ENCODE results near the gene EPHA8. TPM values are rescaled to one million over a fixed set of nuclear protein-coding genes. Genes with fewer than 3 reads are reported as not detected.

Gene EPHA8
- total and polyA plus RNA-seq, 2 donors (not counting 1 experiment from before 2014, with no cell fraction given), result not detected

- no peak for TF ChIP-seq EZH2 (IDR thresholded peaks at IDR 0.05; ENCODE audit: borderline replicate concordance, insufficient read depth, low read depth, low read length, poor library complexity, severe bottlenecking)
- no peak for TF ChIP-seq CTCF (IDR thresholded peaks at IDR 0.05)
- POLR2A ChIA-PET, result no interaction called here
Observed at GRCh38 chr1:22650089-22650693, 86.9 kb downstream of the EPHA8 start.

GRCh38 chr1:22651941-22652856 lies 88.9 kb downstream of the EPHA8 start:
- H4K20me1 ChIP-seq (ENCODE audit: control insufficient read depth, insufficient read depth, low read length, poor library complexity, severe bottlenecking), result no peaks in the 10 kb centered on the region
- no peaks in the 10 kb centered on the region for H3K36me3 ChIP-seq (replicated peaks in 1 of 2; ENCODE audit: control extremely low read depth in 1 of 2, control insufficient read depth in 1 of 2, extremely low read depth in 1 of 2, insufficient read depth in 2 of 2, low read length in 1 of 2)
- no peak for TF ChIP-seq CTCF (IDR thresholded peaks at IDR 0.05)
- no peak for TF ChIP-seq EZH2 (IDR thresholded peaks at IDR 0.05; ENCODE audit: borderline replicate concordance, insufficient read depth, low read depth, low read length, poor library complexity, severe bottlenecking)
- WGBS (ENCODE audit: insufficient coverage), result 97% methylated on average over 8 of the region's 15 CpGs
- ChIA-PET POLR2A (no interaction called here), CTCF (no interaction called here)
- H3K4me1 ChIP-seq (ENCODE audit: control insufficient read depth in 2 of 2, insufficient read depth in 2 of 2, low read length in 2 of 2), result no peaks in the 10 kb centered on the region
- no peak overlapping the region for H3K27ac Mint-ChIP-seq
- no peaks in the 10 kb centered on the region for H3K4me1 Mint-ChIP-seq
- H3K4me2 ChIP-seq (replicated peaks; ENCODE audit: low read depth, low read length, poor library complexity, severe bottlenecking), result no peak overlapping the region
- no peak for DNase-seq
- no peaks in the 10 kb centered on the region for H3K79me2 ChIP-seq (ENCODE audit: control insufficient read depth, insufficient read depth, low read length)
- no peak for ATAC-seq (ENCODE audit: low read depth)
- H3K27ac ChIP-seq (ENCODE audit: low read length in 2 of 2), result no peak overlapping the region
- intact Hi-C loops (cut with micrococcal nuclease), result no loop called here
- no peak overlapping the region for H3K9ac ChIP-seq (ENCODE audit: low read length)
- H3K4me3 Mint-ChIP-seq, result no peak overlapping the region
- no peaks in the 10 kb centered on the region for H3K27me3 ChIP-seq (replicated peaks in 1 of 4; ENCODE audit: control extremely low read depth in 1 of 4, control insufficient read depth in 3 of 4, insufficient read depth in 4 of 4, low read length in 3 of 4)
- H2AFZ ChIP-seq (ENCODE audit: insufficient read depth, low read depth, low read length, poor library complexity, severe bottlenecking), result no peak overlapping the region
- H3K9me3 Mint-ChIP-seq (ENCODE audit: insufficient read depth), result no peaks in the 10 kb centered on the region
- H3K9me3 ChIP-seq (ENCODE audit: control extremely low read depth in 1 of 3, control insufficient read depth in 2 of 3, insufficient read depth in 1 of 3, low read length in 2 of 3), result no peaks in the 10 kb centered on the region
- peaks cover 23% of the 10 kb centered on the region for H3K27me3 Mint-ChIP-seq
- no peak overlapping the region for H3K4me3 ChIP-seq (ENCODE audit: control extremely low read depth in 1 of 5, extremely low read depth in 1 of 5, insufficient read depth in 1 of 5, low read depth in 2 of 5, low read length in 4 of 5)

More at GRCh38 chr1:22650089-22650693, 86.9 kb downstream of the EPHA8 start:
- Mint-ChIP-seq H3K27ac (no peak overlapping the region), H3K9me3 (ENCODE audit: insufficient read depth) (no peaks in the 10 kb centered on the region), H3K4me1 (no peaks in the 10 kb centered on the region), H3K4me3 (no peak overlapping the region), H3K27me3 (peaks cover 20% of the 10 kb centered on the region)
- Histone ChIP-seq H3K4me3 (ENCODE audit: control extremely low read depth in 1 of 5, extremely low read depth in 1 of 5, insufficient read depth in 1 of 5, low read depth in 2 of 5, low read length in 4 of 5) (no peak overlapping the region), H2AFZ (ENCODE audit: insufficient read depth, low read depth, low read length, poor library complexity, severe bottlenecking) (no peak overlapping the region), H3K27me3 (replicated peaks in 1 of 4; ENCODE audit: control extremely low read depth in 1 of 4, control insufficient read depth in 3 of 4, insufficient read depth in 4 of 4, low read length in 3 of 4) (no peaks in the 10 kb centered on the region), H3K9me3 (ENCODE audit: control extremely low read depth in 1 of 3, control insufficient read depth in 2 of 3, insufficient read depth in 1 of 3, low read length in 2 of 3) (no peaks in the 10 kb centered on the region), H3K4me2 (replicated peaks; ENCODE audit: low read depth, low read length, poor library complexity, severe bottlenecking) (no peak overlapping the region), H4K20me1 (ENCODE audit: control insufficient read depth, insufficient read depth, low read length, poor library complexity, severe bottlenecking) (no peaks in the 10 kb centered on the region), H3K4me1 (ENCODE audit: control insufficient read depth in 2 of 2, insufficient read depth in 2 of 2, low read length in 2 of 2) (no peaks in the 10 kb centered on the region), H3K9ac (ENCODE audit: low read length) (no peak overlapping the region), H3K27ac (ENCODE audit: low read length in 2 of 2) (no peak overlapping the region), H3K79me2 (ENCODE audit: control insufficient read depth, insufficient read depth, low read length) (no peaks in the 10 kb centered on the region), H3K36me3 (replicated peaks in 1 of 2; ENCODE audit: control extremely low read depth in 1 of 2, control insufficient read depth in 1 of 2, extremely low read depth in 1 of 2, insufficient read depth in 2 of 2, low read length in 1 of 2) (no peaks in the 10 kb centered on the region)
- no peak for DNase-seq
- WGBS (ENCODE audit: insufficient coverage), result 93% methylated on average over 7 of the region's 13 CpGs
- CTCF ChIA-PET, result no interaction called here
- intact Hi-C loops (cut with micrococcal nuclease), result no loop called here
- ATAC-seq (ENCODE audit: low read depth), result no peak
